H1 (cell line): ENCODE measurements around the gene AMOTL2. TPM values are rescaled to one million over a fixed set of nuclear protein-coding genes. Genes with fewer than 3 reads are reported as not detected.
A peak's percentile ranks its signal among the peaks of the same experiment; 100 is the strongest.

Experiments used
- CHD2 ChIP-seq: IDR thresholded peaks from 2 replicates; pipeline ENCODE4 v1.6.1; 2012; ENCODE audit warnings: low read length, improper control_type of control experiment
- EZH2 ChIP-seq: fragments of 200-600 bp; sonication (generic); IDR thresholded peaks from 2 replicates; pipeline ENCODE4 v1.7.1; 2012; ENCODE audit warnings: low read depth, mild to moderate bottlenecking, moderate library complexity, low read length, inconsistent platforms; ENCODE audit not compliant: severe bottlenecking
- GTF2F1 ChIP-seq: IDR thresholded peaks from 2 replicates; pipeline ENCODE4 v1.6.1; 2012; ENCODE audit warnings: low read depth, low read length, improper control_type of control experiment, borderline replicate concordance
- JUN ChIP-seq: IDR thresholded peaks from 2 replicates; pipeline ENCODE4 v1.6.1; 2011; ENCODE audit warnings: low read depth, mild to moderate bottlenecking, improper control_type of control experiment, low read length
- JUND ChIP-seq: IDR thresholded peaks from 2 replicates; pipeline ENCODE4 v1.6.1; 2011; ENCODE audit warnings: mild to moderate bottlenecking, improper control_type of control experiment, low read length
- POLR2A ChIP-seq, 2 experiments: IDR thresholded peaks; 1 replicate in 1 of 2; 2 replicates in 1 of 2; pipeline ENCODE4 v1.6.1; 2011; ENCODE audit warnings: low read depth in 2 of 2, low read length in 2 of 2, mild to moderate bottlenecking in 2 of 2; ENCODE audit errors: control extremely low read depth in 1 of 2
- SIN3A ChIP-seq, 2 experiments: IDR thresholded peaks in 1 of 2; conservative IDR thresholded peaks in 1 of 2; 2 replicates each; pipeline ENCODE4 v1.6.1; 2011 to 2012; ENCODE audit warnings: low read length in 2 of 2, improper control_type of control experiment in 1 of 2, low read depth in 1 of 2, mild to moderate bottlenecking in 1 of 2
- SIX5 ChIP-seq: IDR thresholded peaks from 2 replicates; pipeline ENCODE4 v1.6.1; 2011; ENCODE audit warnings: mild to moderate bottlenecking, low read depth, low read length
- SP2 ChIP-seq: IDR thresholded peaks from 2 replicates; pipeline ENCODE4 v1.6.1; 2012; ENCODE audit warnings: mild to moderate bottlenecking, low read length, inconsistent platforms
- TCF12 ChIP-seq: IDR thresholded peaks from 2 replicates; pipeline ENCODE4 v1.6.1; 2011; ENCODE audit warnings: low read depth, mild to moderate bottlenecking, low read length
- YY1 ChIP-seq: IDR thresholded peaks from 2 replicates; pipeline ENCODE4 v1.6.1; 2011; ENCODE audit warnings: low read depth, mild to moderate bottlenecking, low read length
- polyA plus RNA-seq, 7 experiments: library from polyadenylated mRNA; depleted of rRNA in 3 of 7; stranded (reverse) in 5 of 7; unstranded in 2 of 7; fragments of >200 nt in 5 of 7; fragments of 200-250 nt in 2 of 7; gene quantifications; 1 replicate in 5 of 7; 2 replicates in 1 of 7; 4 replicates in 1 of 7; pipeline versions ENCODE4 v1.2.1 to v1.2.3, GENCODE V29; 2011 to 2013; ENCODE audit warnings: missing spikeins in 2 of 7, mixed read lengths in 2 of 7
- total RNA-seq: library from RNA; stranded (reverse); fragmentation: NEBNext Ultra II Directional; extraction: Animal tissue kit (Norgen Biotek cat#: 25700); gene quantifications from 2 replicates; pipeline ENCODE4 v1.2.1, GENCODE V29; 2021
- TF ChIP-seq, protein P1 (sequence below), 3 experiments: IDR thresholded peaks; 1 replicate in 2 of 3; 2 replicates in 1 of 3; pipeline versions ENCODE4 v1.5.1 to v1.6.1; 2011; ENCODE audit warnings: low read length in 3 of 3, mild to moderate bottlenecking in 3 of 3, inconsistent platforms in 2 of 3, low read depth in 1 of 3, moderate library complexity in 1 of 3; ENCODE audit not compliant: insufficient read depth in 1 of 3; ENCODE audit errors: control extremely low read depth in 1 of 3
- TF ChIP-seq, protein P2 (sequence below): IDR thresholded peaks from 2 replicates; pipeline ENCODE4 v1.6.1; 2011; ENCODE audit warnings: low read depth, mild to moderate bottlenecking, low read length; ENCODE audit not compliant: insufficient read depth

AMOTL2 gene
- total and polyA plus RNA-seq, 2 of the 8 experiments (the other 6 are each of a cell fraction or from before 2014, with no cell fraction given) = 19.0 to 63.7 TPM

DNA sequence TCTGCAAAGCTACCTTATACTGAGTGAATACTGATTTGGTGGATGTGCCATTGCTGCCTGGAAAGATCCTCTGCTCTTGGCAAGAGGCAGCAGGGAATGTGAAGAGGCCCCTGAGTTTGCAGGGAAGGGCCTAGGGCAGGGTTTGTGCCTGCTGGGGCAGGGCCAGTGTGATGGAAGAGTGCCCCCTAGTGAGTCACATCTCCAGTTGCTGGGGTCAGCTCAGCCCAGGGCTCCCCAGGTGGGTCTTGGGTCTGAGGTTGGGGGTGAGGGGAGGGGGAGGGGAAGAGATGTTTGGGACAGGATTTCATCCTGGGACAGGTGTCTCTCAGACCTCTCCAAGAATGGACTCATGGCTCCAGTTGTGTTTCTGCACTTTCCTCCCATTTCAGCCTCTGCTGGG lies 4.1 kb upstream of the AMOTL2 start (continued):
- TF ChIP-seq SP2 (no peak), EZH2 (no peak), SIN3A (conservative IDR thresholded peaks at IDR 0.05 in 1 of 2, IDR thresholded peaks at IDR 0.05 in 1 of 2; ENCODE audit: low read depth in 1 of 2, low read length in 2 of 2) (0 out of 4 replicates have a peak, but pooled peaks of 1 of the 2 experiments have one; percentile 39), CHD2 (no peak), JUND (no peak), POLR2A (IDR thresholded peaks at IDR 0.05; ENCODE audit: control extremely low read depth in 1 of 2, low read depth in 2 of 2, low read length in 2 of 2) (no peak), GTF2F1 (no peak), JUN (no peak), TCF12 (0 out of 2 replicates have a peak, but pooled peaks have one; percentile 19), YY1 (0 out of 2 replicates have a peak, but pooled peaks have one; percentile 30), SIX5 (no peak)
- TF ChIP-seq, protein P1, sequence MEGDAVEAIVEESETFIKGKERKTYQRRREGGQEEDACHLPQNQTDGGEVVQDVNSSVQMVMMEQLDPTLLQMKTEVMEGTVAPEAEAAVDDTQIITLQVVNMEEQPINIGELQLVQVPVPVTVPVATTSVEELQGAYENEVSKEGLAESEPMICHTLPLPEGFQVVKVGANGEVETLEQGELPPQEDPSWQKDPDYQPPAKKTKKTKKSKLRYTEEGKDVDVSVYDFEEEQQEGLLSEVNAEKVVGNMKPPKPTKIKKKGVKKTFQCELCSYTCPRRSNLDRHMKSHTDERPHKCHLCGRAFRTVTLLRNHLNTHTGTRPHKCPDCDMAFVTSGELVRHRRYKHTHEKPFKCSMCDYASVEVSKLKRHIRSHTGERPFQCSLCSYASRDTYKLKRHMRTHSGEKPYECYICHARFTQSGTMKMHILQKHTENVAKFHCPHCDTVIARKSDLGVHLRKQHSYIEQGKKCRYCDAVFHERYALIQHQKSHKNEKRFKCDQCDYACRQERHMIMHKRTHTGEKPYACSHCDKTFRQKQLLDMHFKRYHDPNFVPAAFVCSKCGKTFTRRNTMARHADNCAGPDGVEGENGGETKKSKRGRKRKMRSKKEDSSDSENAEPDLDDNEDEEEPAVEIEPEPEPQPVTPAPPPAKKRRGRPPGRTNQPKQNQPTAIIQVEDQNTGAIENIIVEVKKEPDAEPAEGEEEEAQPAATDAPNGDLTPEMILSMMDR (IDR thresholded peaks at IDR 0.05; ENCODE audit: control extremely low read depth in 1 of 3, insufficient read depth in 1 of 3, low read depth in 1 of 3, low read length in 3 of 3) = peak; percentile 80 to 94 (median 83)
- TF ChIP-seq, protein P2, sequence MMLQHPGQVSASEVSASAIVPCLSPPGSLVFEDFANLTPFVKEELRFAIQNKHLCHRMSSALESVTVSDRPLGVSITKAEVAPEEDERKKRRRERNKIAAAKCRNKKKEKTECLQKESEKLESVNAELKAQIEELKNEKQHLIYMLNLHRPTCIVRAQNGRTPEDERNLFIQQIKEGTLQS = no peak
